Activated CD4-positive, alpha-beta T cell treated with anti-CD3 and anti-CD28 coated beads for 4 hours (primary cell): ENCODE measurements around the gene CHI3L2.
A peak's percentile ranks its signal among the peaks of the same experiment; 100 is the strongest.

Source experiments
- DNase-seq, 2 donors: peaks; one replicate each; pipeline ENCODE4 v3.0.0-alpha.2; 2020

The CHI3L2 gene, protein sequence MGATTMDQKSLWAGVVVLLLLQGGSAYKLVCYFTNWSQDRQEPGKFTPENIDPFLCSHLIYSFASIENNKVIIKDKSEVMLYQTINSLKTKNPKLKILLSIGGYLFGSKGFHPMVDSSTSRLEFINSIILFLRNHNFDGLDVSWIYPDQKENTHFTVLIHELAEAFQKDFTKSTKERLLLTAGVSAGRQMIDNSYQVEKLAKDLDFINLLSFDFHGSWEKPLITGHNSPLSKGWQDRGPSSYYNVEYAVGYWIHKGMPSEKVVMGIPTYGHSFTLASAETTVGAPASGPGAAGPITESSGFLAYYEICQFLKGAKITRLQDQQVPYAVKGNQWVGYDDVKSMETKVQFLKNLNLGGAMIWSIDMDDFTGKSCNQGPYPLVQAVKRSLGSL

DNA sequence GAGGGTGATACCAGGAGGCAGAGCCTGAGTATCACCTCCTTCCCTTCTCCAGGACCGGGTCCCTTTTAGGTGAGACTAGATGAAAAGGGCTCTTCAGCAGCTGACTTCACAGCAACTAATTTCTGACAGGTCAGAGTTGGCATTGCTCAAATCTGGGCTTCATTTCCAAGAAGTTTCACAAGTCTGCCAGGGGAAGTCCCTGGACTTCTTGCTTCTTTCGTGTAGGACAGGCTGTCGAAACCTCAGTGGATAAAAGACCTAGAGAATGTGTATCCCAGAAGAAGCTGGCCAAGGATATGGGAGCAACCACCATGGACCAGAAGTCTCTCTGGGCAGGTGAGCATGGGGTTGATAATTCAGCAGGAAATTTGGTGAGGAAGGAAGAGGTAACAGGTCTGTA, at the start of gene CHI3L2:
Gene CHI3L2 (plus strand): TSS at position 280 of the 400 bp plus-strand sequence. CDS start 17 bp downstream, at position 297.
- no peak for DNase-seq

DNA sequence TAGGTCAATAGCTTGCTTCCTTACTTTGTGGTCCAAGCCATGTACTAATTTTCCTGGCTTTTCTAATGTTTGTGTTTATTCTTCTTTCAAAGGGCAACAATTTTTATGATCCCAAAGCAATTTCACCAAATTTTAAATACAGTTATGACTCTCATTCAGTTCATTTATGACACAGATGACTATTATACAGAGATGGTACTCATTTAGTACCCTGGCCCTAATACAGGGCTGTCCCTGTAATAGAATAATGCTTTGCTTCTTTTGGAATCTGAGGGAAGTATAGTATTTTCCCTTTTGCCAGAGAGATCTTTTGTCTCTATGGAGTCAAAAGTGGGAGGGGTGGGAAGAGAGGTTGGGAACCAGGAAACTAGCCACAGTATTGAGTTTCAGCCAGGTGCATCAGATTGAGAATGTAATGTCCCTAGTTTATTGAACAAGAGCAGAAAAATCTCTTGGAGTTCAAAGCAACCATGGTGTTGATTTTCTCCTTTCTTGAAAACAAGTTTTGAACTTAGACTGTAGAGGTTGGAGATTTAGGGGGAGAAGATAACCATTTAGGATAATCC, 47.5 kb upstream of the CHI3L2 start:
- DNase-seq = no peak

DNA sequence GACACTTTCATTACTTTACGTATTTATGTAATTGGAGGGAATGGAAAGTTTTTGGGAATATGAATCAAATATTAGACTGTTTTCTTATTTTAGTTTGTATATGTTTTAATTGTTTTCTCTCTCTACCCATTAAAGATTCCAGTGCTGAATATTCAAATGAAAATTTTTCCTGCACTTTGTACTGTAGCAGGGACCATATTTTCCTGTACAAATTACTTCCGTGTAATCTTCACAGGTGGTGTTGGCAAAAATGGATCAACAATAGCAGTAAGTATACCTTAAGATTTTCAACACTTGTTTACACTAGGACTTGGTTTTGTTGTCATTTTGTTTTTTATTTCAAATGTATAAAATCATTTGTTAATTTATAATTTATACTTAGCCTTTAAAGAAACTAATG, 45.5 kb upstream of the CHI3L2 start:
- no peak for DNase-seq

DNA sequence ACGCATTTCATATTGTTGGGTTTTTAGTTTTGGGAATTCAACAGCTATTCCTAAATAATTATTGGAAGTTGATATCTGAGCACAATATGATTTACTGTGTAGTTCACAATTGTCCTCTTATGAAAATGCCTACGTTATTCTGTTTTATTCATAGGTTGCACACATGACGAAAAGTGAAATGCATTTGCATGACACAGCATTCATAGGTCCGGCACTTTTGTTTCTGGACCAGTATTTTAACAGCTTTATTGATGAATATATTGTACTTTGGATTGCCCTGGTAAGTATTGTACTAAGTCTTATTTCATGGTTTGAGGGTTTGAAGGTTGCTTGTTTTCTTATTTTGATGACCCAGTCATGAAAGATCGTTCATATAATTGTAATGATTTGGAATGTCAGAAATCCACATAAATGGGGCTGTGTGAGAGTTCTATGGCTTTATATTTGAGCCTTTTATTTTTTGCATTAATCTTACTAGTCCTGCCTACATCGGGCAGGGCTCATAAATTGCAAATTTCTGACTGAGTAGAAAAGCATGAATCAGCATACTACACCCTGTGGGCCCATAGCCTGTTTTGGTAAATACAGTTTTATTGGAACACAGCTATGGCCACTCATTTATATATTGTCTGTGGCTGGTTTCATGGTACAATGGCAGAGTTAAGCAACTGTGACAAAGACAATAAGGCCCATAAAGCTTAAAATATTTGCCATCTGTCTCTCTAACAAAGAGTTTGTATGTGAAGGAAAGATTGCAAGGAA, 44.0 kb upstream of the CHI3L2 start:
- DNase-seq = no peak

DNA sequence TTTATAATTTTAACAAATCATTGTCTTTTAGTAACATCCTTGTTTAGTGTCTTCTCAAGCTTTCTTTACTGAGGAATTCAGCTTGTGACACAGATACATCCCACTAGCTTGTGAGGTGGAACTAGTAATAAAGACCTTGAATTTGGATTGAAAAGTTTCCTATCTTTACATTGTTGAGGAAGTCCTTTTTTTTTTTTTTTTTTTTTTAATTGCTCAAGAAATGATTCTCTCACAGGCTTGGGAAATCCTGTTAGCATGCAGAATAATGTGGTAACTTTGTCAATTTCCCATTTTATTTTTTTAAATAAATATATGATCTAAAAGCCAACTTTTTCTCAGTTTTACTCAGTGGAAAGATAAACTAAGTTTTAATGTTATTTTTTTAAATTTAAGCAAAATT, 42.9 kb upstream of the CHI3L2 start:
- no peak for DNase-seq

DNA sequence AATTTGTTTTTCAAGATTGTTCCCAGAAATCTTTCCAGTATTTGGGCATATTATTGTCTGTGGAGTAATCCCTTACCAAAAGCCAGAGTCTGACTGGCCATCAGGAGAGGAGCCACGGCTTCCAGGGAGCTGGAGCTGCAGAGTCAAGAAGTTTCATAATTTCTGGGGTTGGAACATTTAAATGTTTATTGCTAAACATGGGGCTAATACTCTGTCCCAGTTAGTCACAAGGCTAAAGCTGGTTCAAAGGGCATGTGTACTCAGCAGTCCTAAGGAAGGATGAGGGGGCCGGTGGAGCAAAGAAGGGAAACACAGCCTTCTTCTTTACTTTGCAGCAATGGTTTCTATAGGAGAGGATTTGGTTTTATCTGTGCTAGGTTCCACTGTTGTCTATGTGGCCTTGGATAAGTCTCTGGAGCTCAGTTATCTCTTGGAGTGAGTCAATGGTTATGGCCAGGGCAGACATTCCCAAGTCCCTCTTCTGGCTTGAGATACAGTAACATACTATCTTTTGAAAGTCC, 36.5 kb upstream of the CHI3L2 start:
- DNase-seq = no peak

DNA sequence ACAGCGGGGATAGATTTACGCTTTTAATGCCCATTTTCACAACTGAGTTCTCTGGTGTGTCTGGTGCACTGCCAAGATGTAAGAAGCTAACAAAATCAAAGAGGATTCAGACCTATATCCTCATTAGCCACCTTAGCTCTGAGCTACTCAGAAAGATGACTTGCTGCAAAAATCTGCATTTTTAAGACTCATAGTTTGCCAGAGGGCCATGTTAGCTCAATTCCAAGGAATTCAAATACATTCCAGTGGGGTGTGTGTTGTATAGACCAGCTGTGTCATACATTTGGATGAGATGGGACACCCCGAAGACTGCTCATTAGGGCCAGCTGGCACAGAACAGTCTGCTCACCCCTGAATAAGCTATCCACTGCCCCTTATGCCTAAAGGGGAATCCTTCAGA, 36.0 kb upstream of the CHI3L2 start:
- no peak for DNase-seq

DNA sequence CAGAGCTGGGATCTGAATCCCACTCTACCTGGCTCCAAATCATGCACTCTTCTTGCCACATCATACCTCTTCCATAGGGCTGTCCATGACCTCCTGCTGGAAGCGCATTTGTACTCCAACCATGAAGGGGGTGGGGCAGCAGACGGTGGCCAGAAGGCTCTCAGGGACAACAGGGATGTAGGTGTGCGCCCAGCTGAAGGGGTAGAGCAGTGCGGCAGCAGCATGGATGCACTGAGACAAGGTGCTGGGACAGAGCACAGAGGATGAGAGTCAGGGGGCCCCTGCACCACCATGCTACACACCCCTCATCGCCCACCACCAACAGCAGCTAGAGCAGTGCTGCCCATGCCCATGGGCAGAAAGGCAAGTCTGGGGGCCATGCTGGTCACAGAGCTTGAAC, 35.4 kb upstream of the CHI3L2 start:
- DNase-seq = no peak

DNA sequence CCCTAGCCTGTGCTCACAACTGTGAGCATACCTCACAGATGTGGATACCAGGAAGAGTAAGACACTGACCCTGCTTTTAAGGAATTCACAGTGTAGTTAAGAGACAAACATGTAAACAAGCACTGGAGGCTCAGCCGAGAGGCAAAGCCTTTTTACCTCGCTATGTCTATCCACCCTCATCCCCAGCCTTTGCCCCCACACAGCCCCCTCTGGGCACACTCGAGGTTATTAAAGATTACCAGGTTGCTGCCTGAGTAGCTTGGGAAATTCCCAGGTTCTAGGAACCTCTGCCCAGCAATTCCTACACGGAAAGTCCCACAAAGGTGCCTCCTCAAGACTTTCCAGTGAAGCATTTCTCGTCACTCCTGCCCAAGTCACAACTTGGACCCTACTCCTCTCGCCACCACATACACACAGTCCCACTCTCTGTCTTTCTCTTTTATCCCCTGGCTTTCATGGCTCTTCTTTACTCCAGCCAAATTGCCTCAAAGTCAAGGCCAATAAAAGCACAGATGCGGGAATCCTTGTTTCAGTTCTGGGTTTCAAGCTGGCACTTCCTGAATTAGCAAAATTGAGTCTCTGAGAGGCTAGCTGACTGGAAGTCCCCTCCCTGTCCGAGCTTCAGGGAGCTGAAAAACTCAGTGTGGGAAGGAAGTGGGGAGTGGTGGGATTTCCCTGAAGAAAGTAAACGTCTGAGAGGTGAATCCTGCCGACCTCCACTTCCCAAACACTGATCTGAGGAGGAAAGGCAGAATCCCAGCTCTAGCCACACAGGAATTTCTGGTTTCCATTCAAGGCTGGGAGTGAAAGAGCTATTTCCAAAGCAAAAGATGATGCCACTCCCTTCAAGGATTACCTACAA, 34.6 kb upstream of the CHI3L2 start:
- DNase-seq = no peak

DNA sequence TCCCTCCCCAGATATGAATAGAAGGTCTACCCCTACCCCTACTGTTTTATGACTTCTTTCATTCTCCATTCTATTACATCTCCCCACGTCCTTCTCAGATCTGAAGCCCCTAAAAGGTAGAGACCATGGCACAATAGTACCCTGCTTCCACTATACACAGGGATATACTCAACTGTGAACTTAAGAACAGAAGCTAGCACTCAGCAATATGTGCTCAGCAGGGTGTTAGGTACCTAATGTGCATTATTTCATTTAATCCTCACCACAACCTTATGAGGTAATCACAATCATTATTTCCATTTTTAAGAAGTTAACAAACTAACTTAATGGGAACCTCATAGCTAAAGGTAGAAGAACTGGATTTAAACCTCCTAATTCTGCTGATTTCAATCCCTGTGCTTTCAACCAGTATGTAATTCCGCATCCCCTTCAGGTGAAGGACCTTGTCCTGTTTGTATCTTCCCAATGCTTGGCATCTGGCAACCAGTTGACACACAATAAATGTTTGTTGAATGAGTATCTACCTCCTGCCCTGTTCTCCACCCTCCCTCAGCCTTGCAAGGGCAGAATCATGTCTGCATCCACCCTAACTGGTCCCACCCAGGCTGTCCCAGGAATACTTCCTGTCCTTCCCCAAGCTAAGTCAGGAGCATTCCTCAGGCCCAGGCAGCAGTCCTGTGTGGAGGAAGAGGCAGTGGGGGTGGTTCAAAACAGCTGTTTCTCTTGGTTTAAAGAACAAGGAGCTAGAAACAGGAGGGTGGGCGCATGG, 33.6 kb upstream of the CHI3L2 start:
- DNase-seq = no peak

DNA sequence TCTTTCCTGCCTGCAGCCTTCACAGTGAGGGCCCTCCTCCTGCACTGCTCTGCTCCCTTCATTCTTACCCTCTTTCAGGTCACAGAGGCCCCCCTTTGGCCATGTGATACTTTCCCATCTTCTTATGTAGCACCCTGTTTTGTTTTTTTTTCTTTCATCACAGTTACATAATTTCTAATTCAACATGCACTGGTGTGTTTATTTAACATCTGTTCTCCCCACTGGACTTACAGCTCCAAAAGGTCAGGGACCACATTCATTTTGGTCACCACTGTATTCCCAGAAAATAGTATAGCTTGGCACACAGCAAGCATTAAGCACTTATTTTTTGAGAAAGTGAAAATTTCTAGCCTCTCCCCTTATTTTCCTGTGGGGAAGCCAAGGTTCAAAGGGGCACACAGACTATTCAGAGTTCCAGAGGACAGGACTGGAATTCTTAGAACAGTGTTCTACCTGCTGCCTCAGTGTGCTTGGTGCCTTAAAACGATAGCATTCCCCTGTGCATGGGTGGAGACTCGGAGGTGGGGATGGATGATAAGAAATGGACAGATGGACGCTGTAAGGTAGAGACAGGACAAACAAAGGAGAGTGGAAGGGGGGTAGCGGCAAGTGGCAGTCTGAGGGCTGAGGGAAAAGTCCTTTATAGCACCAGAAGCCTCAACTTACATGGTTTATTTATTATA, 32.4 kb upstream of the CHI3L2 start:
- no peak for DNase-seq

DNA sequence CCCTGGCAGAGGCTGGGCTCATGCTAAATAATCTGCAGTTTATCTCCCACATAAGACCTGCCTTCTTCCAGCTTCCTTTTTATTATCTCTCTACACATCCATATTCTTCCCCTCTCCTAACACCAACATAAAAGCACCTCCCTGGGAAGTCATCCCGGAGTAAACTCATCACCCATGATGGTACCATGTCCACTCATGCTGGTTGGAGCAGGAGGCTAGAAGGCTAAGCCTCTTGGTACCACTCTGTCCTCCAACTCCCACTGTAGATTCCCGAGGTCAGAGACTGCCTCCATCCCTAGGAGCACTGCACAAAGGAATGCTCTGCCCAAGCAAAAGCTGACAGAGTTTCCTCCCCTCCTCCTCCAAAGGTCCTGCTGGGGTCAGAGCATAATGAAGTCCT, 31.3 kb upstream of the CHI3L2 start:
- DNase-seq = no peak

DNA sequence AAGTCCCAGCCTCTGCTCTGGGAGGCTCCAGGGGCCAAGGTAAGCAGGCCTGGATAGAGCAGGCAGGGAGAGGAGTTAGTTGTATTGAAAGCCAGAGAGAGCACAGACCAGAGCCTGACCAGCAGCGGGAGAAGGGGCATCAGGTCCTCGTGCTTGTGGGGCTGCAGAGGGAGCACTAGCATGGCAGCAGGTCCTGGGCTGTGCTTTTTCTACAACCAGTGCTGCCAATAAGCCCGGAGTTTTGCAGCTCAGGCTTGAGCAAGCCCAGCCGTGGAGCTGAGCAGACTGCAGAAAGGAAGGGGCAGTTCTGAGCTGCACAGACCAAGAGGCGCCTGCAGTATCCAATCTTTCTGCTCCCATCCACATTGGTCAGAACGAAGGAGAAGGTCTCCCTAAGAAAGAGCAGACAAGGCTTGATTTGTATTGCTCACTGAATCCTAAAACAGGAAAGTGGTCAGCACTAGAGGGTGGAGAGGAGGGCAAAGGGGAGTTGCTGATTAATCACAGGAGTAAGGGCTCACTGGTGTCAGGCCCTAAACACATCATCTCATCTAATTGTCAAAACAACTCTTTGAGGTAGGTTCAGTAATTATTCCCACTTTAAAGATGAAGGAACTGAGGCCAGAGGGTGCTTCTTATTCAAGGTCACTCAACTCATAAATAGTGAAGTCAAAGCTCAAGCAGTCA, 29.8 kb upstream of the CHI3L2 start:
- peak; percentile 49 to 73 for DNase-seq

DNA sequence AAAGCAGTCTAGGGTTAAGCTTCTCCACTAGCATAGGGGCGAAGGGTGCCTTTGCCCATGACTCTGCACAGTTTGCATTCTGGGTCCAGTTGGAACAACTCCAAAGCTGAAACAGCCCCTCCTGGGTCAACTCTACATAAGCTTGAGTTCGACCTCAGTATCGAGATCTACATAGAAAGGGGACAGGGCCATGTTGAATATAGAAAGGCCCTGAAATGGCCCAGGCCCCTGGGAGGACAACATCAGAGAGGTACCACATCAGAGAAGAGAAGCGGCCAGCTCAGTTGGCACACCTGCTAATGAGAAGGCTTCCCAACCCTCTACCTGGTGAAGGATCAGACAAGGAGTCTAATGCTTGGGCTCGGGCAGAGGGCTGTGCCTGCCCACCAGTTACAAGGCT, 28.7 kb upstream of the CHI3L2 start:
- no peak for DNase-seq

DNA sequence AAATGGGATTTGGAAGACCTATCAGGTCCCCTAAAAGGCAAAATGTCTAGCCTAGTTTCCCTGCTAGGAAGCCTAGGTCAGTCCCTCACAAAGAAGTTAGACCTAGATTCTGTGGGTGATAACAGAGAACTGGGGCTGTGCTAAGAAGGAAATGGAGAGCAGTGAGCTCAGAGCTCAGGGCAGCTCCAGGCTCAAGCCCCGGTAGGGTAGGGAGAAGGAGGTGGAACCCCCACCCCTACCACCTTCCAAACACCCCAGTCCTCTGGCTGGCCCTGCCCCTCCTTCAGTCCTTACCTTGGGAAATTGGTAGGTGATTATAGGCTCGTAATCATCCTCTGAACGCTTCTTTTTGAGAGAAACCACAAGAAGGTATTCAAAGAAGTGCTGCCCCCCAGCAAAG, 28.2 kb upstream of the CHI3L2 start:
- no peak for DNase-seq

DNA sequence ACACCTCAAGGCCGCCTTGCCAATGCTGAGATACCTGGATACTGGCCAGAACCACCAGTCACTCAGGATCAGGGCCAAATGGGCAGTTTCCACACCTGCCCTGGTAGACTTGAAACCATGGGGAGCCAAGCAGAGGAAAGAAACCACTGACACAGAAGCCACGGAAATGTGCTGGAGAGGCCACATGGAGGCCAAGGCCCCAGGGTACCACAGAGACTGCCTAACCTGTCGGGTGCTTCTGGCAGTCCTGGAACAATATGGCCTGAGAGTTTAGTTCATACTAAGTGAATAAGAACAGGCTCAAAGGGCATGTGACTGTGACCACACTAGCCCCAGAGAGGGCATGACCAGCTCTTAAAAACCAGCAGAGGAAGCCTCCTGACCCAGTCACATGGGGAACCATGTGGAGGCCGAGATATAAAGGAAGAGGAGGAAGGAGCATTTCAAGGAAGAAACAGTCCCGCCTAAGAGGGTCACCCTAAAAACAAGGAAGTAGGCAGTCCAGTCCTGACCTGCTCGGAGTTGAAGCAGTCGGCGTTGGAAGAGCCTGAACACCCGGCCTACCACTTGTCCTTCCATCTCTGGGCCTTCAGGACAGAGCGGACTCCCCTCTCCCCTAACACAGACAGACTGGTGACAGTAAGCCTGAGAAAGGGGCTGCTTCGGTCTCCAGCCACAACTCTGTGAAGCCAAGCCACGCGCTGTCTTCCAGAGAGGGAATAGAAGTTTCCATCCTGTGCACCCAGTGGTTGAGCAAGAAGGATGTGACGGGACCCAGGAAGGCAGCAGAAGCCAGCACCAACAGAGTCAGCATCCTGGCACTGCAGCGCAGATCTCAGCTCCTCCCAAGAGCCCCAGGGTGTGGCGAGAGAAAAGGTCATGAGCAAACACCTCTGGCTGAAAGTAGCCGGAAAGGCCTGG, 27.4 kb upstream of the CHI3L2 start, which contains the start of gene DENND2D:
Gene DENND2D (minus strand): TSS at position 766 of the 921 bp plus-strand sequence. CDS start 187 bp downstream, at position 579.
- peak; percentile 61 to 64 for DNase-seq

DNA sequence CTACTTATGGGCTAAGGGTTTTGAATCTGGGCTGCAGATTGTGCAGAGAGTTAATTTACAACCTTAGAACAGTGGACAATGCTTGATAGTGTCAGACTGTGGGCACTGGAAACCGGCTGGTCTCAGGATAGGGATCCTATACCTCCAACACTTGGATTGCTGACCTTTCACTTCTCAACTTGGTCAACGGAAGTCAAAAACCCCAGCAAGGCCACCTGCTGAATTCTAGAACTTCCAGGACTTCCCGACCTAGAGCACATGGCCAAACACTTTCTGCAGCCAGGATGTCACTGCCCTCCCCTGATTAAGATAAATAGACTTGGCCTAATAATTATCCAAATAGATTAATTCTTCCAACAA, 26.7 kb upstream of the CHI3L2 start:
- DNase-seq = no peak

DNA sequence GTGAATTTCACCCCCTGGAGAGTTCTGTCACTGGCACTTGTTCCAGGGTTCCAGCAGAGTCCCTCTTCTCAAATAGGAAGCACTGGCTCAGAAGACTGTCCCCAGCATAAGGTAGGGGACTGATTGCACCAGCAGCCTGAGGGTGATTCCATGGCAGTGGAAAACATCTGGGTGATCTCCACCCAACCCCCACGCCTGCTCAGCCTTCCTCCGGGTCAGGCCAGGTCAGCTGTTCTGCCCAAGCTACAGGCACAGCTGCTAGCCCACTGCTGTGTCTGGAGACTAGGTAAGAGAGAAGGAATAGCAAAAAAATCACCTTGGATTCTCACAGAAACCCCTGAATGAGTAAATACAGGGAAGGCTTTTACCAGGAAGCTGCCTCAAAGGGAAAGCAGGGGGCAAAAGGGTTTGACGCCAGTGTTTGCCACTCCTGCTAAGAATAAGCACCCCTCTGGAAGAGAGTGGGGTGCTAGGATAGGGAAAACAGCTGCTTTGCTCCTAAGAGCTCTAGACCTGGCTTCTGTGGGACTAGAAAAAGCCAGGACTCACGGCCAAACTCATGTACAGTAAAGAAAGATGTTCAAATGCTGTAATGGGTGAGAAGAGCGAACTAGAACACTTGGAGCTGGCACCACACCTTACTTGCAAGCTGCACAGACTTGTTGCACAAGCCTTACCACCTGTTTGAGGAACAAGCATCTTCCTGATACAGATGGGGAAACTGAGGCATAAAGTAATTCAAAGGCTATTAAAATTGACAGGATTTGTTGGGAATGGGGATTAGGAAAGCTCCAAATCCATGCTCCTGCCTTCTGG, 26.0 kb upstream of the CHI3L2 start:
- no peak for DNase-seq

DNA sequence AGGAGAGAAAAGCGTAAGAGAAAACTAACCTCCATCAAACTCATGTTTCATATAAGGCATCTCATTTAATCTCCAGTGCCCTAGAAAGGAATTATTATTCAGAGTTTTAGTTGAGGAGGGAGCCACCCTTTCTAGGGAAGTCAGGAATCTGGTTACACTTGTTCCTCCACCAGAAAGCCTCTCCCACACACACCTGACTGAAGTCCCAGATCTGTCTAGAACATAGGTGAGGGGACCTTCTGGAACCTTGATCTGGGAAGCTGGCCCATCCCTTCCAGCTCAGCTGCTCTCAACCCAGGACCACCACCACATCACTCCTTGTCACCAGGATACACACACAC, 25.2 kb upstream of the CHI3L2 start:
- no peak for DNase-seq
